OCI-LY7 (cell line): ENCODE results near the gene NRCAM.

Experiments used
- EZH2phosphoT487 ChIP-seq: fragments of 200-600 bp; sonication (generic); IDR thresholded peaks from 2 replicates; pipeline ENCODE4 v1.6.1; 2018; ENCODE audit warnings: low read depth, borderline replicate concordance, mild to moderate bottlenecking, mixed run types, antibody characterized with exemption, low read length, moderate library complexity, mixed read lengths
- TF ChIP-seq, protein P1 (sequence below): fragments of 200-600 bp; sonication (generic); conservative IDR thresholded peaks from 2 replicates; pipeline ENCODE4 v1.5.1; 2014; ENCODE audit warnings: mild to moderate bottlenecking, antibody characterized with exemption, low read length, moderate library complexity, mixed read lengths

DNA sequence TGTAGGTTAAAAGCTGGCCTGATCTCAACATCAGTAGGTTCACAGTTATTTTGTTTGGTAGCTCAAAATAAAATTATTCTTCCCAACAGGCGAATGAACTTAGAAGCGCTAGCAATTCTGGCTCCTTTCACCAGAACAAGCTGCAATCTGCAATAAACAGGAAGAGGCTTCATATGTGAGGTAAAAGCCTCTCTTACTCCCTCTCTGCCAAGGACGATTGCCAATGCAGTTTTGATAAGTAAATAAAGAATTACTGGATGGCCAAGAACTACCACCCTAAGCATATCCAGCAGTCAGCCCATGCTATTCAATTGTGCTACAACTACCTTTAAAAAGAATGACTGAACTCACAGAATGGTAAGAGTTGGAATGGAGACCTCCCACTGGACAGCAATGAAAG is 176.1 kb downstream of the NRCAM start:
- TF ChIP-seq, protein P1, sequence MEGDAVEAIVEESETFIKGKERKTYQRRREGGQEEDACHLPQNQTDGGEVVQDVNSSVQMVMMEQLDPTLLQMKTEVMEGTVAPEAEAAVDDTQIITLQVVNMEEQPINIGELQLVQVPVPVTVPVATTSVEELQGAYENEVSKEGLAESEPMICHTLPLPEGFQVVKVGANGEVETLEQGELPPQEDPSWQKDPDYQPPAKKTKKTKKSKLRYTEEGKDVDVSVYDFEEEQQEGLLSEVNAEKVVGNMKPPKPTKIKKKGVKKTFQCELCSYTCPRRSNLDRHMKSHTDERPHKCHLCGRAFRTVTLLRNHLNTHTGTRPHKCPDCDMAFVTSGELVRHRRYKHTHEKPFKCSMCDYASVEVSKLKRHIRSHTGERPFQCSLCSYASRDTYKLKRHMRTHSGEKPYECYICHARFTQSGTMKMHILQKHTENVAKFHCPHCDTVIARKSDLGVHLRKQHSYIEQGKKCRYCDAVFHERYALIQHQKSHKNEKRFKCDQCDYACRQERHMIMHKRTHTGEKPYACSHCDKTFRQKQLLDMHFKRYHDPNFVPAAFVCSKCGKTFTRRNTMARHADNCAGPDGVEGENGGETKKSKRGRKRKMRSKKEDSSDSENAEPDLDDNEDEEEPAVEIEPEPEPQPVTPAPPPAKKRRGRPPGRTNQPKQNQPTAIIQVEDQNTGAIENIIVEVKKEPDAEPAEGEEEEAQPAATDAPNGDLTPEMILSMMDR, result no peak
- TF ChIP-seq EZH2phosphoT487, result no peak
